Fibroblast of lung (primary cell): ENCODE data around the gene ARHGEF12. TPM values are rescaled to one million over a fixed set of nuclear protein-coding genes. Genes with fewer than 3 reads are reported as not detected.

Experiments
- DNase-seq, 2 donors: peaks; one replicate each; pipeline versions ENCODE4 v3.0.0 to v3.0.0-alpha.2; 2010; ENCODE audit warnings: low read depth in 2 of 2
- H2AFZ ChIP-seq: 2 replicates; pipeline ENCODE4 v1.5.1; 2012; ENCODE audit warnings: low read length, control low read depth, inconsistent platforms
- H3K27ac ChIP-seq: 2 replicates; pipeline ENCODE4 v1.5.1; 2011; ENCODE audit warnings: low read length, control low read depth; ENCODE audit not compliant: insufficient read depth
- H3K27me3 ChIP-seq: 2 replicates; pipeline ENCODE4 v1.5.1; 2011; ENCODE audit warnings: mild to moderate bottlenecking, low read length; ENCODE audit not compliant: control insufficient read depth, insufficient read depth
- H3K36me3 ChIP-seq: 2 replicates; pipeline ENCODE4 v1.5.1; 2011; ENCODE audit warnings: low read length; ENCODE audit not compliant: control insufficient read depth, insufficient read depth
- H3K4me1 ChIP-seq: 2 replicates; pipeline ENCODE4 v1.5.1; 2011; ENCODE audit warnings: low read length; ENCODE audit not compliant: control insufficient read depth, insufficient read depth; ENCODE audit errors: extremely low read depth
- H3K4me2 ChIP-seq: 2 replicates; pipeline ENCODE4 v1.5.1; 2011; ENCODE audit warnings: low read length, control low read depth; ENCODE audit not compliant: insufficient read depth; ENCODE audit errors: extremely low read depth
- H3K4me3 ChIP-seq, 4 experiments: fragments of 200-600 bp in 1 of 4; sonication (generic) in 1 of 4; replicated peaks in 1 of 4; 2 replicates each; pipeline ENCODE4 v1.5.1; 2011 to 2016; ENCODE audit warnings: low read length in 4 of 4, low read depth in 3 of 4, mild to moderate bottlenecking in 3 of 4, control low read depth in 2 of 4, inconsistent platforms in 1 of 4, mixed read lengths in 1 of 4; ENCODE audit not compliant: insufficient read depth in 1 of 4; ENCODE audit errors: control extremely low read depth in 1 of 4
- H3K79me2 ChIP-seq: 2 replicates; pipeline ENCODE4 v1.5.1; 2012; ENCODE audit warnings: mild to moderate bottlenecking, low read length, inconsistent platforms; ENCODE audit not compliant: control insufficient read depth, insufficient read depth
- H3K9ac ChIP-seq: 2 replicates; pipeline ENCODE4 v1.5.1; 2011; ENCODE audit warnings: mild to moderate bottlenecking, low read length, control low read depth; ENCODE audit not compliant: insufficient read depth
- H3K9me3 ChIP-seq: 2 replicates; pipeline ENCODE4 v1.5.1; 2012; ENCODE audit warnings: low read depth, low read length; ENCODE audit not compliant: control insufficient read depth, insufficient read depth
- H4K20me1 ChIP-seq: 2 replicates; pipeline ENCODE4 v1.5.1; 2011; ENCODE audit warnings: low read length; ENCODE audit not compliant: control insufficient read depth, insufficient read depth; ENCODE audit errors: extremely low read depth
- EZH2 ChIP-seq: IDR thresholded peaks from 2 replicates; pipeline ENCODE4 v1.5.1; 2012; ENCODE audit warnings: low read length, control low read depth, mild to moderate bottlenecking; ENCODE audit errors: missing control alignments
- polyA plus RNA-seq, 2 donors: library from polyadenylated mRNA; depleted of rRNA in 1 of 2; stranded (reverse) in 1 of 2; unstranded in 1 of 2; fragments of >200 nt; gene quantifications; 2 replicates each; pipeline ENCODE4 v1.2.1, GENCODE V29; 2011 to 2012; ENCODE audit warnings: missing spikeins in 1 of 2
- total RNA-seq: library from RNA; depleted of rRNA; stranded (reverse); fragments of >200 nt; gene quantifications from 2 replicates; pipeline ENCODE4 v1.2.1, GENCODE V29; 2014
- TF ChIP-seq, protein P1 (sequence below), 2 donors: IDR thresholded peaks in 1 of 2; conservative IDR thresholded peaks in 1 of 2; 1 replicate in 1 of 2; 2 replicates in 1 of 2; pipeline ENCODE4 v1.5.1; 2011 to 2012; ENCODE audit warnings: low read length in 2 of 2, control low read depth in 1 of 2, inconsistent platforms in 1 of 2, low read depth in 1 of 2, mild to moderate bottlenecking in 1 of 2

ARHGEF12 gene
- total and polyA plus RNA-seq, 2 donors (not counting 1 experiment from before 2014, with no cell fraction given), result 63.1 to 141 TPM

DNA sequence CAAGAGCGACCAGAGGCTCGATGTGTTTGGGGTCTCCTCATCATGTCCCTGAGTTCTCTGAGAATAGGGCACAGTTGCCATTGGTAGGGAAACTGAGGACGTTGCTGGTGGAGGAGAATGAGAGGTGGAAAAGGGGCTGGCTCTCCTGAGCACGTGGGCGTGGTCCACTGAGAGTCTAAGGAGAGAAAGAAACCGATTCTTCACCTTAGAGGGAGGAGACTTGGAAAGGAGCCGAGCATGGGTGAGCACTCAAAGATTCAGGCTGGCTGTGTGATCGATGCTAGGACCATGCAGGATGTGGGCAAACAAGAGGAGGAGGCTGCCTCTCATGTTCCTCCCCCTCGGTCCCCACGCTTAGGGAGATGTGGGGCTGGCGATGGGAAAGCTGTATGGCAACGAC lies 30.9 kb upstream of the ARHGEF12 start:
- H3K4me1 ChIP-seq, result peaks cover 11% of the 10 kb centered on the region
- DNase-seq, result no peak
- H3K9ac ChIP-seq, result no peak overlapping the region
- no peaks in the 10 kb centered on the region for H3K79me2 ChIP-seq
- H3K27ac ChIP-seq, result no peak overlapping the region
- no peak overlapping the region for H3K4me2 ChIP-seq
- no peaks in the 10 kb centered on the region for H3K9me3 ChIP-seq
- H3K36me3 ChIP-seq, result no peaks in the 10 kb centered on the region
- no peaks in the 10 kb centered on the region for H4K20me1 ChIP-seq
- no peak overlapping the region for H2AFZ ChIP-seq
- no peak overlapping the region for H3K4me3 ChIP-seq
- TF ChIP-seq EZH2, result no peak
- TF ChIP-seq, protein P1, sequence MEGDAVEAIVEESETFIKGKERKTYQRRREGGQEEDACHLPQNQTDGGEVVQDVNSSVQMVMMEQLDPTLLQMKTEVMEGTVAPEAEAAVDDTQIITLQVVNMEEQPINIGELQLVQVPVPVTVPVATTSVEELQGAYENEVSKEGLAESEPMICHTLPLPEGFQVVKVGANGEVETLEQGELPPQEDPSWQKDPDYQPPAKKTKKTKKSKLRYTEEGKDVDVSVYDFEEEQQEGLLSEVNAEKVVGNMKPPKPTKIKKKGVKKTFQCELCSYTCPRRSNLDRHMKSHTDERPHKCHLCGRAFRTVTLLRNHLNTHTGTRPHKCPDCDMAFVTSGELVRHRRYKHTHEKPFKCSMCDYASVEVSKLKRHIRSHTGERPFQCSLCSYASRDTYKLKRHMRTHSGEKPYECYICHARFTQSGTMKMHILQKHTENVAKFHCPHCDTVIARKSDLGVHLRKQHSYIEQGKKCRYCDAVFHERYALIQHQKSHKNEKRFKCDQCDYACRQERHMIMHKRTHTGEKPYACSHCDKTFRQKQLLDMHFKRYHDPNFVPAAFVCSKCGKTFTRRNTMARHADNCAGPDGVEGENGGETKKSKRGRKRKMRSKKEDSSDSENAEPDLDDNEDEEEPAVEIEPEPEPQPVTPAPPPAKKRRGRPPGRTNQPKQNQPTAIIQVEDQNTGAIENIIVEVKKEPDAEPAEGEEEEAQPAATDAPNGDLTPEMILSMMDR (conservative IDR thresholded peaks at IDR 0.05 in 1 of 2, IDR thresholded peaks at IDR 0.05 in 1 of 2; ENCODE audit: low read depth in 1 of 2, low read length in 2 of 2), result no peak
- H3K27me3 ChIP-seq, result peaks cover 4% of the 10 kb centered on the region

DNA sequence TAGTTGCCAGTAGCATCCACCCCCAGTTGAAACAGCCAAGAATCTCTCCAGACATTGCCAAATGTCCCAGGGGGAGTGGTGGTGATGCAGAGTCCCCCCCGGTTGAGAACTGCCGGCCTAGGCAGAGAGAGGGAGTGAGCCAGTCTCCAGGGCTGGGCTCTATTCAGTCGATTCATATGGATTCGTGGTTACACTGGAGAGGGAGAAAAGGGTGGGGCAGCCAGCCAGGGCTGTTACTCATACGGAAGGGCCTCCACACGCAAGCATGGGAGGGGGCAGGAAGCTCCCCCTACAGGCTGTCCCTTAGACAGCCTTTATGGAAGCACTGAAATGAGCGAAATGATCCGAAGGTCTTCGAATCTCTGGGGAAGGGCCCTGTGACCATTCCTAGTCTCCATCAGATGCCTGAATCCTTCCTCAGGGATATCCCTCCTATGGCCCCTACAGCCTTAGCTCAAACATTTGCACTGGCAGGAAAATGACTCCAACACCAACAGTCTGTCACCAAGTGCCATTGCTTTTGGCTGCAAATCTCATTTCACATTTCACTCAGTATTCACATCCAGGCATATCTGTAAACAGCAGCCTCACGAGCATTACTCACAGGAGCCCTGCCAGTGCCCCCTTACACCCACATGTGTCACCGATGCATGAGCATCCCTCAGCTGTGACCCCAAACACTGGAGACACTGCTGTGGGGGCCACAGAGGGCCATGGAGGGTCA lies 29.5 kb upstream of the ARHGEF12 start:
- no peak overlapping the region for H3K9ac ChIP-seq
- no peak overlapping the region for H3K4me3 ChIP-seq
- peaks cover 11% of the 10 kb centered on the region for H3K4me1 ChIP-seq
- TF ChIP-seq EZH2, result no peak
- TF ChIP-seq, protein P1 (conservative IDR thresholded peaks at IDR 0.05 in 1 of 2, IDR thresholded peaks at IDR 0.05 in 1 of 2; ENCODE audit: low read depth in 1 of 2, low read length in 2 of 2), result peak; percentile 61 to 66
- H2AFZ ChIP-seq, result peak overlapping the region; percentile 67
- peak overlapping the region; percentile 52 for H3K27ac ChIP-seq
- no peaks in the 10 kb centered on the region for H3K9me3 ChIP-seq
- no peaks in the 10 kb centered on the region for H4K20me1 ChIP-seq
- H3K4me2 ChIP-seq, result peak overlapping the region; percentile 45
- H3K27me3 ChIP-seq, result peaks cover 2% of the 10 kb centered on the region
- DNase-seq, result peak; percentile 86 to 93
- H3K36me3 ChIP-seq, result no peaks in the 10 kb centered on the region
- H3K79me2 ChIP-seq, result no peaks in the 10 kb centered on the region

DNA sequence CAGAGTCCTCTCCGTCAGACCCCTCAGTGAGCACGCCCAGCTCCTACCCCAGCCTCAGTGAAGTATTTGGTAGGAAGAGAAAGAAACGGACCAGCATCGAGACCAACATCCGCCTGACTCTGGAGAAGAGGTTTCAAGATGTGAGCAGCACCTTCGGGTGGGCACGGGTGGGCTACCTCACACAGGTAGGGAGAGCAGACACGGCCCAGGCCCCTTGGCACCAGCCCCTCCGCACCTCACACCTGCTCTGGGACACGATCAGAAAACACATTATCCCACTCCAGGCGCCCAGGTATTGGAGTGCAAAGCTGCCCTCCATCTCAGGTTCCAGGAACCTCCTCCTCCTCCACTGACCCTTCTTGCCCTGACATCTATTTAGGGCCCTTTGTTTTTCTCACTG lies 28.7 kb upstream of the ARHGEF12 start:
- Histone ChIP-seq H3K4me3 (no peak overlapping the region), H3K9me3 (no peaks in the 10 kb centered on the region), H3K27me3 (no peaks in the 10 kb centered on the region), H3K36me3 (no peaks in the 10 kb centered on the region), H3K4me1 (peaks cover 11% of the 10 kb centered on the region), H2AFZ (no peak overlapping the region), H3K79me2 (no peaks in the 10 kb centered on the region), H3K27ac (no peak overlapping the region), H3K9ac (no peak overlapping the region), H4K20me1 (no peaks in the 10 kb centered on the region), H3K4me2 (no peak overlapping the region)
- DNase-seq, result no peak
- TF ChIP-seq EZH2, result no peak
